Measurements from ENCODE around the gene BCL2L13.

Gene BCL2L13

GRCh38 chr22:17767233-17768065, 128.9 kb downstream of the BCL2L13 start:
- no peak for FAIRE-seq

- FAIRE-seq: no peak
Observed at GRCh38 chr22:17769013-17769715, 130.6 kb downstream of the BCL2L13 start.

- FAIRE-seq: no peak
Observed at GRCh38 chr22:17769716-17770082, 131.1 kb downstream of the BCL2L13 start.

GRCh38 chr22:17770180-17771077, 131.9 kb downstream of the BCL2L13 start:
- FAIRE-seq: no peak

- no peak for FAIRE-seq
Observed at GRCh38 chr22:17772249-17772957, 133.8 kb downstream of the BCL2L13 start.

GRCh38 chr22:17772958-17773605, 134.5 kb downstream of the BCL2L13 start:
- FAIRE-seq: no peak

- FAIRE-seq: no peak
Observed at GRCh38 chr22:17773606-17774205, 135.1 kb downstream of the BCL2L13 start.

- FAIRE-seq: no peak
Observed at GRCh38 chr22:17774206-17774925, 135.8 kb downstream of the BCL2L13 start, which contains the start of gene BID. Gene BID (minus strand): TSS chr22:17774469. CDS start chr22:17750116, 24,353 bp downstream.

- no peak for FAIRE-seq
Observed at GRCh38 chr22:17774926-17775685, 136.5 kb downstream of the BCL2L13 start.

- no peak for FAIRE-seq
Observed at GRCh38 chr22:17775781-17776465, 137.4 kb downstream of the BCL2L13 start.

- no peak for FAIRE-seq
Observed at GRCh38 chr22:17777005-17777716, 138.6 kb downstream of the BCL2L13 start.

- no peak for FAIRE-seq
Observed at GRCh38 chr22:17777717-17778044, 139.1 kb downstream of the BCL2L13 start.

- FAIRE-seq: no peak
Observed at GRCh38 chr22:17778412-17778976, 139.9 kb downstream of the BCL2L13 start.

- no peak for FAIRE-seq
Observed at GRCh38 chr22:17779286-17780115, 140.9 kb downstream of the BCL2L13 start.

GRCh38 chr22:17780116-17780740, 141.7 kb downstream of the BCL2L13 start:
- no peak for FAIRE-seq
